ENCODE results near the gene BMP7.
"Not testable (repeated sequence)": the region's sequence is repeated elsewhere in the genome, so short reads cannot be mapped to it uniquely, and the experiment has no call there.

Gene BMP7

DNA sequence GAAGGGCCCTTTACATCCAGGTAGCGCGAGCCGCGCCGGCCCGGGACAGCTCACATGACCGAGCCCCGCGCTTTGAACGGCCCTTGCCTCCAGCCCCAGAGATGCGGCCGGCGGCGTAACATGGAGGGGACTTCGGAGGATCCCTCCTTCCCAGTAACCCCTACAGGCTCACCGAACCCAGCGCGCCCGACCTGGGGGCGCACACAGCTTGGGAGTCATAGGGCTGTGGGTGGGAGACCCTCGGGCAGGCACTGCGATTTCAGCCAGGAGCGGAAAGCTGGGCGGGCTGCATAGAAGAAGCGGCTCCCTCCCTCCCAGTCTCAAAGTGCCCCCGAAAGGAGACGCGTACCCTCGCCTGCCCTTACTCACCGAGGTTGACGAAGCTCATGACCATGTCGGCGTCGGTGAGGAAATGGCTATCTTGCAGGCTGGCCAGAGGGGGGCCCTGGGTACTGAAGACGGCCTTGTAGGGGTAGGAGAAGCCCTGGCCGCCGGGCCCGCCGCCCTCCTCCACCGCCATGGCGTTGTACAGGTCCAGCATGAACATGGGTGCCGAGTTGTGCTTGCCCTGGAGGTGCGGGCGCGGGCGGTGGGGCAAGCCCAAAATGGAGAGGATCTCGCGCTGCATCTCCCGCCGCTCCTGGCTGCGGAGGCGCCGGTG, 975 bp downstream of the BMP7 start:
- DNase-seq (ENCODE audit: low spot score), result no peak

DNA sequence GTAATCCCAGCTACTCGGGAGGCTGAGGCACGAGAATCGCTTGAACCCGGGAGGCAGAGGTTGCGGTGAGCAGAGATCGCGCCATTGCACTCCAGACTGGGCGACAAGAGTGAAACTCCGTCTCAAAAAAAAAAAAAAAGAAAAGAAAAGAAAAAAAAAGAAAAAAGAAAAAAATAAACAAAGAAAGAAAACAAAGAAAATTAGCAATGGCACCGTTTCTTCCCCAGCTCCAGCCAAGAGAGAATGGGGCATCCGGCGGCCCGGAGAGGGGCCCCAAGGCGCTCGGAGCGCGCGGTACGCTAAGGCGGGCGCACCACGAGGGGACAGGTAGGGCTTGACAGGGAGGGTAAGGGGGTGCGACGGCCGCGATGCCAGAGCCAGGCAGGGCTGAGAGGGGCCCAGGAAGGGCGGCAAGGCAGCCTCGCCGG, 1.5 kb downstream of the BMP7 start:
- DNase-seq (ENCODE audit: low spot score), result not testable (repeated sequence)

DNA sequence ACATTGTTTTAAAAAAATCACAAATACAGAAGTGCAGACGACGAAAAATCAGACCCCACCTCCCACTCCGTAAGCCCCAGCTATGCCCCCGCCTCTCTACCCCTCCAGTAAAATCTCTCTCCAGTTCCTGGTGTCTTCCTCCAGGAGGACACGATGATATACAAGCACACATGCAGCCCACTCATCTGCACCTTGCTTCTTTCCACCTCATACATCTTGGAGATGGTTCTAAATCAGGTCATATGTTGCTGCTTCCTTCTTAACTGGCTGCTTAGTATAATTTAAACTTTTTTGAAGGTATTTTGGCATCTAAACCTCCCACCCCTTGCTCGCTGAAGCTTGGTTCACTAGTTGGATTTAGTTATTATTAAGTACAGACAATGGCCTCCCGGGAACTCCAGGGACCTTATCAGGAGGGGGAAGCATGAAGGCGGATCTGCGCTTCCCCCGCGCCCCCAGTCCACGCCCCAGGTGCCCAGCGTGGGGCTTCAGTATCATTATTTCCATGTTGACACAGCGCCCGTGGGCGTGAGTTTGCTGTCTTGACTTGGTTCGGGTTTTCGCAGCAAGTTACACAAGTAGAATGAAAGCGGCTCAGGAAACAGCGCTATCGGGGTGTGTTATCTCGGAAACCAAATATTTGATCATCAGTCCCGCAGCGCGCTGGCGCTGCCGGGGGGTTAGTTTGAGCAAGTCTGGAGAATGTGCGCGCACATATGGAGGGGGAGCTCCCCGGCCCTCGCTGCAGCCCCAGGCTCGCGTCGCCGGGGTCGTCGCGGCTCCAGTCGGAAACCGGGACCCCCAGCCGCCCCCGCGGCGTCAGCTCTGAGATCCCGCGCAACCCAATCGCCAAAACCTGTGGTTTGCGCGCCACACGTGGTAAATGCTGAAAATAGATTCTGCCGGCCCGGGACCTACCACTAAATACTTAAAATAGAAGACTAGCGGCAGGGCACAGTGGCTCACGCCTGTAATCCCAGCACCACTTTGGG, 2.3 kb downstream of the BMP7 start:
- no peak for DNase-seq (ENCODE audit: low spot score)

DNA sequence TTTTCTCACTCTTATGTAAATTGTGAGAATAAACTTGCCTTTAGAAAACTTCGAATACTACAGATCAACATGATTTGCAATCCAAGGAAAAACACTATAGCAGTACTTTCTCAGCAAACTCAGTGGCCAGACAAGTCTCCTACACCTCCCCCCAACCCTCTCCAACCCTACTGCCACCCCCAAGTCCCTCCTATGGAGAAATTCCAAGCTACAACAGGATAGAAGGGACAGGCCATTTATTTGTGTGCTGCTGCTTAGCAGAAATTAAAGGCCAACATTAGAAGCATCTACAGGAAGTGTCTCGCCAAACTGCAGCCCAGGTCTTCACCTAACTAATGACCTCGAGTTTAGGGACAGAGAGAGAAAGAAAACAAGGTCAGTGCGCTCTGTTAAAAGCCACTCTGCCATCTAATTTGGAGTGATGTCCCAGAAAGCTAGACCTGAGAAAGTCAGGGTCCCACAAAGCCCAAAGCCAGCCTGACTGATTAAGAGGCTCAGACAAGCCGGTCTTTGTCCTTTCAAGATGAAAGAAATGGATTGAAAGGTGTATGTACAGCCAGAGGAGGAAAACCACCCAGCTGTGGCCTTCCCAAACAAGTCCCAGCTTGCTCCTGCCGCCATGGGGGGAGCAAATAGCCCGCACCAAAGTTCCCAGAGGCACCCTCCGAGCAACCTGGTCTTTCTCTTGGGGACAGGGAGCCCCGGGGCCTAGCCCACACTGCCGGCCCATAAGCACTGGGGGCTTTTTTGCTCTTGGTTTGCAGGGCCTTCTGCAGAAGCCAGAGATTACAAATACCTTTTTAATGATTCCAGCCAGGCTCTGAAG, 3.4 kb downstream of the BMP7 start:
- no peak for DNase-seq (ENCODE audit: low spot score)

GRCh38 chr20:57262301-57262700, 4.1 kb downstream of the BMP7 start:
- DNase-seq (ENCODE audit: low spot score), result no peak

- no peak for DNase-seq (ENCODE audit: low spot score)
These were observed 4.8 kb downstream of the BMP7 start for GRCh38 chr20:57261457-57262251.

DNA sequence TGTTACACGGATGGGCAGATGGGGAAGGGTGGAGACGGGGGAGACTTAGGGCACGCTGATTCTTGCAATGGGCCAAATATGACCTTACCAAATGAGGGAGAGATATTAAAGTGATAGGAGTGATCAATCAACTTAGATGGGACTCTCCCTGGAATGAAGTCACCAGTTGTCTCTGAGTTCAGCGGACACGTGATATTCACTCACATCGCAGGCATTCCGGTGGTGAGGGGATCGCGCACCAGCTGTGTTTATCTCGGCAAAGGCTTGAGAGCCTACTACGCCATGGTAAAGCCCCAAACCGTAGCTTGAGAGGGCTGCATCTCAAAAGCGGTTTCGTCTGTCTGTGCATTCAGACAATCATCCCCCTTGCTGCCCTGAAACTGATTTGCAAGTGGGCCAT, 5.5 kb downstream of the BMP7 start:
- DNase-seq (ENCODE audit: low spot score), result no peak

DNA sequence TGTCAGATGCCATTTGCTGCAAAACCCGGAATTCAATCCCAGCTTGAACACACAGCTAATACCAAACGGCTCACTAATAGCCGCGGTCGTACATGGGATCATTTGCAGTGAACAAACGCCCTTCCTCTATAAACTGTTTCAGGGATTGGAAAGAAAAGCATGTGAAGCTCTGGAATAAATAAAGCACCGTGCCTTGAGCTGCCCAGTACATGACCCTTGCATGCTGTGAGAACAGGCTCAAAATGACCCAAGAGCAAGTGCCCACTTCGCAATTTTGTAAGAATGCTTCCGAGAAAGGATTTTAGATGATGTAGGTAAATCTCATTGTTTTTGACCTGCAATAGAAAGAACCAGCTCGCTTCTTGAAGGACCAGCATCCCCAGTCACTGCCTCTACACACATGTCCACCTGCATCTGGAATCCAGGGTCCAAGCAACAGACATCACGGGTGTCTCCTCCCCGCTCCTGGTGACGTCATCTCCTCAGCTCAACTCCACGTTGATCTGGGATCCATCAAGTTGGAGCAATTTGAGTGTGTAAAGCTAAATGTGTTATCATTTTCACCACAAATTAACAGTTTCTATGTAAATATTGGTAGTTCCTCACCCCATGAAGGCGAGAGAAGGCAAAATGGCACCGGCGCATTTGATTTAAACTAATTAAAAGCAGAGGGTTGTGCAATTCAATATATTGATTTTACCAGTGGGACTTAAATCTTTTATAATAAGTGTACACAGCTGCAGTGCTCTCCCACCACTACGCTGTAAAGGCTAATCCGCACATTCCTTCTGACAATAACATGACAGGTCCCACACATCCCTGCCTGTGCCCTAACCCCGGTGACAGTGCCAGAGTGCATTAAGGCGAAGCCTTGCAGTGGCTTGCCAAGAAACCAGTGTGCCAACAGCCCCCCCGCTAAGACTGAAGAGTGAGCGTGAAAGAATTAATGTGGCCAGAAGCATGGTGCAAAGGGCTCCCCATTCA, 6.2 kb downstream of the BMP7 start:
- no peak for DNase-seq (ENCODE audit: low spot score)

DNA sequence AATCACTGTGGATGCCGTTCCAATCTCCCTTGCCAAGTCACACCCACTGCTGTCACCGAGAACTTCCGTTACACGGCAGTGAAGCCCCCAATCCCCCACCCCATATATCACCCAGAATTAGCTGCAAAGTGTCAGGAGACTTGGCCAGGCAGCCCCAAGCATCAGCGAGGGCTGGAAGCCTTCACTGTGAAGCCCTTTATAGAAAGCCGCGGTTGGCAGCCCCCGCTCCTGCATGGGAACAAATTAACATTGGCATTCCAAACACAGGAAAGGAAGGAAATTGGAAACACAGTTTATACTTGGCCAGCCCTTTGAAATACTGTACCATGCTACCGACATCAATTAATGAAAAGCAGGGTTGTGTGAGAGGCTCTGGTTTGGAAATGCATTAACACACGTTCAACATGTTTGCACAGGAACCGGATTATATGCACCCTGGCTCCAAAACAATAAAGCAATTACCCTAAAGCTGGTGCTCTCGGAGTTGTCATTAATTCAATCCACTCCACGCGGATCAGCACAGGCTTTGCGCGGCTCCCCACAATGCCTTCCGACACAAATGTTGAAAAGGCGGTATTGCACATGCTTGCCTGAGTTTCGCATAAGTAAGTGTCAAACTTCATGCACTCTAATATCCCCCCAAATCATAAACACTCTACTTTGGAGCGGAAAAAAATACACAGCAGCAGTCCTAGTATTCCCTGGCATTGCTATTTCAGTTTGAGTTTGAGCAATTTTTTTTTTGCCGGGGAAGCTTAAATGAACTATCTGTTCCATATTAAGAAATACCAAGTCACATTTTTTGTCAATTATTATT, 7.1 kb downstream of the BMP7 start:
- DNase-seq (ENCODE audit: low spot score), result no peak

GRCh38 chr20:57257701-57258453, 8.6 kb downstream of the BMP7 start:
- no peak for DNase-seq (ENCODE audit: low spot score)

DNA sequence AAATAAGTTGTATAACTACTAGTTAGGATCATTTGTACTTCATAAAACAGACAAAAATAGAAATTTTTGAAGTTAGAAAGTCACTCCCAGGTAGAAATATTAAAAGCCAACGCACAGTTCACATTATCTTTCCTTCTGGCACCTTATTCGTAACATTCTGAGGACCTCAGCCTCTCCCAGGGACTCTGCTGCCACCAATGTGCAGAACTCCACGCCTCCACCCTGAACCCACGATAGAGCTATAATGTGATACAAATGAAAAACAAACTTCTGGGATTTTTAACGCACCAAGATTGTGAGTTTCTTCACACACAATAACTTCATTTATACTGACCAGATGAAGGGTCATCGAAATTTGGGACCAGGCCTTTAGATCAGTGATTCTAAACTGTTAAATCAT, 9.5 kb downstream of the BMP7 start:
- no peak for DNase-seq (ENCODE audit: low spot score)

- DNase-seq (ENCODE audit: low spot score), result no peak
These were observed 10.2 kb downstream of the BMP7 start for GRCh38 chr20:57256205-57256604.

DNA sequence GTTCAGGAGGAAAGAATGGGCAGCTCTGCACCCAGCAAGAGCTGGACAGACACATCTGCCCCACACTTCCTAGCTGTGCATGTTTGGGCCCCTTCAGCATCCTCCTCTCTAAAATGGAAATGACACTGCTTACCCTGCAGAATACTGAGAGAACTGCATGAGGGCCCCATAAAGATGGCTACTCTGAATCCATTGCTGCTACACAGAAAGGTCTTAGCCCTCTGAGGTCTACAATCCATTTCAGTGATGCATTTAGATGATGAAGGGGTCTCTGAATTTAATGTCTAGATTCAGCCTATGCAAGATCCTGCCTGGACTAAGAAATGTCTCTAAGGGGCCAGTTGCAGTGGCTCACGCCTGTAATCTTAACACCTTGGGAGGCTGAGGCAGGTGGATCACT, 11.3 kb downstream of the BMP7 start:
- no peak for DNase-seq (ENCODE audit: low spot score)

GRCh38 chr20:57252559-57253162, 13.8 kb downstream of the BMP7 start:
- DNase-seq (ENCODE audit: low spot score), result no peak

DNA sequence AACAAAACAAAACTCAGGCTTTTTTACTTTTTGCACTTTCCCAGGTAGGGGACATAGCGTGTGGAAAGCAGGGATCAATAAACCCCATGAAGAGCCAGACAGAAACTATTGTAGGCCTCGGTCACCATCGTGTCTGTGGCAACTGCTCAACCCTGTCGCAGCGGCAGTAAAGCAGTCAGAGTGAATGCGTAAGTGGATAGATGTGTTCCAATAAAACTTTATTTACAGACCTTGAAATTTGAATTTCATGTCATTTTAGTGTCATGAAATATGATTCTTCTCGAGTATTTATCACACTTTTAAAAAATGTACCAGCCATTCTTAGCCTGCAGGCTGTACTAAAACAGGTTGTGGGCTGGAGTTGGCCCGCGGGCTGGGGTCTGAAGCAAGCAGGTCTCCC, 14.5 kb downstream of the BMP7 start:
- DNase-seq (ENCODE audit: low spot score), result no peak

- no peak for DNase-seq (ENCODE audit: low spot score)
These were observed 15.1 kb downstream of the BMP7 start for GRCh38 chr20:57251344-57251743.

DNA sequence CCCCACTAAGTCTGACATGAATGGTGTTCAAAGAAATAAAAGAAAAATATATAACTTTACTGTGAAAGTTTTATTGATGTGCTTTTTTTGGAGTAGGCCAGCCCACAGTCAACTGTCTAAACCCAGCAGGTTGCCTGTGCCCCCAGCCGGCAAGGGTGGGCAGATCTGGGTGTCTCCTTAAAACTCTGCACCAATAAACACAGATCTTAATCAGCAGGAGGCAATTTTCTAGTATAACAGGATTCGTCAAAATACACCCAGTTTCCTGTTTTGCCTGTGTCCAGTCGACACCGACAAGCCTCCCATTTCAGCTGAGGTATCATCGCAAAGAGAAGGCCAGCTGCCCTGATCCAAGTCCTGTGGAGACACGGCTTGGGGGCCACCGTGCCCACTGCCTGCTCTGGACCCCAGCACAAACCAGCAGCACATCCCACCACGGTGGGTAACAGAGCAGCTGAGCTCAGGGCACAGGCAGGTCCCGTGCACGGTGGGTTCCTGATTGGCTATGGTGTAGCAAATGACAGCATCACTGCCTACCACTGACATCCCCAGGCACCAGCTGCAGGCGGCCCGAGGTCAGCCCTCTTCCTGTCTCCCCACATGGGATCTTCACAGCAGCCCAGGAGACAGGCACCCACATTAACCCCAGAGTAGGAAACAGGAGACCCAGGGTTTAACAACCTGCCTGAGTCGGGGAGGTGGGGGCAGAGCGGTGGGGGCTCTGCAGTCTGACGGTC, 15.7 kb downstream of the BMP7 start:
- DNase-seq (ENCODE audit: low spot score), result no peak

- no peak for DNase-seq (ENCODE audit: low spot score)
These were observed 16.7 kb downstream of the BMP7 start for GRCh38 chr20:57249772-57250171.
